VCaP (cell line): ENCODE measurements around the gene GGTLC1.
"Not testable (repeated sequence)": the region's sequence is repeated elsewhere in the genome, so short reads cannot be mapped to it uniquely, and the experiment has no call there.

Source experiments
- H3K27ac ChIP-seq: fragments of 450-650 bp; 2 replicates; pipeline ENCODE4 v1.5.1; 2017
- TF ChIP-seq, protein P1 (sequence below): fragments of 450-650 bp; conservative IDR thresholded peaks from 2 replicates; pipeline ENCODE4 v1.5.1; 2017; ENCODE audit warnings: mild to moderate bottlenecking, moderate library complexity

GGTLC1 gene

DNA sequence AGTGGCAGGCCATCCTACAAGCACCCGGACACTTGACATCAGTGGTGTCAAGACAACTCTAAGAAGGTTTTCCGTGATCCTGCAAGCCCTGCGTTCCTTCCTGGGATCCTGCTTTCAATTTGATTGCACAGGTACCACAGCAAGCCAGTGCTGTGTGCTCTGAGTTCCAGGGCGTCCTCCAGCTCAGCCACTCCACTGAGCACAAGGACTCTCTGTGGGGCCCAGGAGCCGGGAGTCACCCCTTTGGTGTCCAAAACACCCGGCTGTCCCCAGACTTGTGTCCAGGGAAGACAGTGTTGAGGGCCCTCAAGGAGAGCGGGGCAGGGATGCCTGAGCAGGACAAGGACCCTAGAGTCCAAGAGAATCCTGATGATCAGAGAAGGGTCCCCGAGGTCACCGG is 387 bp upstream of the GGTLC1 start:
- H3K27ac ChIP-seq, result not testable (repeated sequence)

DNA sequence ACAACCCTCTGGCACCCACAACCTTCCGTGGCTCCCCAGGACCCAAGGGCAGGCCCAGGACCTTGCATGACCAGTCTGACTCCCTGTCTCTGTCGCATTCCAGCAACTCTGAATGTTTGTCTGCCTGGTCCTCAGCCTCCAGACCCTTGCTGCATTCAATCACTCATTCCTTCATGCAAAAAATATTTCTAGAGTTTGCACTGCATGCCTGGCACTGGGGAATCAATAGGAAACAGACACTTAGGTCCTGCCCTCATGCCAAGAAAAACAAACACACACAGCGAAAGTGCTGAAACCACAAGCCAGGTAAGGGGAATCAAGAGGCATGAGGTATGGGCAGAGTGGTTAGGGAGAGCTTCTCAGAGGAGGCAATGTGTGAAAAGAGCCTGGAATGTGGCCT is 1.9 kb downstream of the GGTLC1 start:
- H3K27ac ChIP-seq, result not testable (repeated sequence)

DNA sequence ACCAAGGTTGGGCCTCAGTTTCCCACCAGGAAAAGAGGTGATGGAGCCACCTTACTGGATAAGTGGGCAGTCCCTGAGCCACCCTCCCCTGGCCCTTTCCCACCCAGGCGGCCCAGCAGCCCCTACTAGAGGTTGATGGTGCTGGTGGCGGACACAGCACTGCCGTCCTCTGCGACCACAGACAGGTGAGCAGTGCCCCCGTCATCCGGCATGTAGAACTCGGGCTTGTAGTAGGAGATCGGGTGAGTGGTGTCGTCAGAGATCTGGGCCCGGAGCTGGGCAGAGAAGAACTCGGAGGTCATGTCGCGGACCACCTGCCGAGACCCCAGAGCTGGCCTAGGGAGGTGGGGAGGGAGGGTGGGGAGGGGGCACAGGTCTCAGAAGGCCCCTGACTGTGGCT is 2.3 kb downstream of the GGTLC1 start:
- H3K27ac ChIP-seq, result not testable (repeated sequence)

DNA sequence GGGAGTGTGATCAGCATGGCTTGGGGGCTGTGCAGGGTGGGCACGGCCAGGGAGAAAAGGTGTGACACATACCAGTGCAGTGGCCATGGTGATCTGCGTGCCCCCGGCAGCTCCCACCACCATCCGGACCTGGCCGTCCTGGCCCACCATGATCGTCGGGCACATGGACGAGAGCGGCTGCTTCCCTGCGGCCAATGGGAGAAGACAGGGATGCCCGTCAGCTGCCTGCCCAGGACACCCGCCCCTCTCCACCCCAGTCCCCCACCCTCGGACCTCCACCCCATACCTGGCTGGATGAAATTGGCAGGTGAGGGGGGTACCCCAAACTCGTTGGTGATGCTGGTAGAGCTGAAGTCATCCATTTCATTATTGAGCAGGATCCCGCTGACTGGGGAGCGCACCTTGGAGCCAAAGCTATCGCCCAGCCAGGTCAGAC is 2.8 kb downstream of the GGTLC1 start:
- H3K27ac ChIP-seq, result not testable (repeated sequence)

DNA sequence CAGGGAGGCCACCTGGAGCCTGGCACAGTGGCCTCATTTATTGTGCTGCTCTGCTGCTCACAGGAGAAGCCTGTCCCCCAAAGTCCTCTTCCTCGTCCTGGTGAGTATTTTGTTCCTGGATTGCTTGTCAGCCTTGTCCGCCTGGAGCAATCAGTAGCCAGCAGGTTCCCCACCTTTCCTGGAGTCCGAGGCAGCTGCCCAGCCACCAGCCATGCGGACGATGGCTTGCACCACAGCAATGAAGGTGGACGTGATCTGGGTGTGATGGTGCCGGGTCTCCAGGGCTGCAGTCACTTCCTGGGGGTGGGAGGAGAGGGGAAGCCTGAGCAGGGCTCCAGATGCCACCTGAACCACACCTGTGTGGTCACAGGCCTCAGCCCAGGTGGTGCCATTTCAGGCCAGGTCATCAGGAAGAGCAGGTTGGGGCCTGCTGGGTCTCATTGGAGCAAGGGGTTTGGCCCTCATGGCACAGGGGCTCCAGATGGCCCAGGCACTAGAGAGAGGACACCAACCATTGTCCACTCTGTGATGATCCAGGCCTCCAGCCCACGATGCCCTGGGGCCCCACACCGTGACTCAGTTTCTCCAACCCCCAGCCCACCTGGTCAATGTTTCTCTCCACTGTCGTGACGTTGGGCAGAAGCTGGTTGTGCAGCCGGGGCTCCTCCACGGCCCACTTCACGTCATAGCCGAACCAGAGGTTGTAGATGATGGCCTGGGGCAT is 3.4 kb downstream of the GGTLC1 start:
- not testable (repeated sequence) for H3K27ac ChIP-seq

DNA sequence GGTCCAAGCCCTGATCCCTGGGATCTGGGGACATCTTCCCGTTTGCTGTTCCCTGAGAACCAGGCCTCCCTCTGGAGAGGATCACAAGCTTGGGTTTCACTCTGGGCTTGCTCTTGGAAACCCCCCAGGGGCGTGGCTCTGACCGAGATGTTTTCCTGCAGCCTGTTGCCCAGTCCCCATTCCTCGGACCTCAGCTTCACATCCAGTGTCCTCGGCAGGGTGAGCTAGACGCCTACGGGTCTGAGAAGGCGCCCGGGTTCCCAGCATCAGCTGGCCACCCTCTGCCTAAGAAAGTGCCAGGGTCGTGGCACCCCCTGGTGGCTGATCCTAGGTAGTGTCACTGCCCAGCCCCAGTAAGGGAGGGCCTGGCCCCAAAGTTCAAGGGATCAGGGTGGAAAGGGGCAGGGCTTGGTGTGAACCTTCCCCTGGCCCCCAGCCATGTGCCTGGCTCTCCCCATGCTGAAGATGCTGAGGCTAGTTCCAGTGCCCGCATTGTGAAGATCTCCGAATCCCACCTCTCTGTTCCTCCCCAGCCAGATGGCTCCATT is 4.0 kb downstream of the GGTLC1 start:
- not testable (repeated sequence) for H3K27ac ChIP-seq

DNA sequence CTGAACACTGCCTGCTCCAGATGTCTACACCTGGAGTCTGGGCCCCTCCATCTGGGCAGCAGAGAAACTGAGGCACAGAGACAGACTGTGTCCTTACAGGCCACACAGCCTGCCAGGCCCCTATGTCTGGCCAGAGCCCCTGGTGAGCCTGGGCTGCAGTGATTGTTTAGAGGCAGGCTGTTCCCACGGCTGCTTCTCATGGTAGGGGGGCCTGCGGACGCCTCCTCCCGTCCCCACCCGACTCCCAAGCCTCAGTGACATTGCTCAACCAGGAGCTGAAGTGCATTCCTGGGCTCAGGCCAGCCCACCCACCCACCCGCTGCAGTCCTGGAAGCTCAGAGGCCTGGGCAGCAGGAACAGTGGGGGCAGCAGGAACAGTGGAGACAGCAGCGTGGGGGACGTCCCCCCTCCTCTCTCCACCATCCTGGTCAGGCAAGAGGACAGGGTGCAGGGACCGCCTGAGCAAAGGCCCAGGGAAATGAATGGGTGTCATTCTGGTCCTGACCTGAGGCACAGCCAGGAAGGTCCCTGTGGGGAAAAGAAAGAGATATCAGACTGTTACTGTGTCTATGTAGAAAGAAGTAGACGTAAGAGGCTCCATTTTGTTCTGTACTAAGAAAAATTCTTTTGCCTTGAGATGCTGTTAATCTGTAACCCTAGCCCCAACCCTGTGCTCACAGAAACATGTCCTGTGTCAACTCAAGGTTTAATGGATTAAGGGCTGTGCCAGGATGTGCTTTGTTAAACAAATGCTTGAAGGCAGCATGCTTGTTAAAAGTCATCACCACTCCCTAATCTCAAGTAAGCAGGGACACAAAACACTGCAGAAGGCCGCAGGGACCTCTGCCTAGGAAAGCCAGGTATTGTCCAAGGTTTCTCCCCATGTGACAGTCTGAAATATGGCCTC is 6.2 kb downstream of the GGTLC1 start:
- H3K27ac ChIP-seq, result peak overlapping the region; percentile 93

DNA sequence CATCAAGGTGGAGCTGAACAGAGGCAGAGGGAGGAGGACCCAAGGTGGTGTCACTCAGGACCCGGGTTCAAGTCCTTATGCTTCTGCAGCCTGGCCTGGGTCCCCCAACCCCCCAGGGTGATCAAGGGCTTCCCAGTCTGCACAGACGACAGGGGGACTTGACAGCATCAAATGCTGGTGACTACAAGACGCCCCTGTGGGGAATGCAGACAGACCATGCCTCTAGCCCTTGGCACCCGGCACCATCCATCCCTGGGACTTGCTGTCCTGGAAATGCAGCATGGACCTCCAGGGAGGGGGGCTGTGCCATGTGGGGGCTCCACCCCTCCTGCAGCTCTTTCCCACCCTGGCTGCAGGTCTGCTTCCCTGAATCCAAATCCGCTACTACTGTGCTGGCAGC is 7.1 kb downstream of the GGTLC1 start:
- H3K27ac ChIP-seq, result peak overlapping the region; percentile 93

DNA sequence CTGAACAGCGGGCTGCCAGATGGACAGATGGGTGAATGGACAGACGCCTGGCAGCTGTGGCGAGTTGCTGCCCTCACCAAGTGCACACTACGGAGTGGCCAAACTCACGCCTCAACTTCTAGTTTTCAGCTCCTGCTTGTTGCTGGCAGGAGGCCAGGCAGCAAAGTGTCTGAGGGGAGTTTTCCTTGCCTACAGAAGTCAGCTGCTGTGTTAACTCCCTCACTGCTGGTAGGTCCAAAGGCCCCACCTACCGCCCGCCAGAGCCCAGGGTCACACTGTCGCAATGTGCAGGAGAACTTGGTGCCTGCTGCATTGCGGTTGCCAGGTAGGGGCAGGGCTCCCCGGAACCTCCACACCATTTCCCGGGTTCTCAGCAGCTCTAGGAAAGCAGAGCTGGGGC is 7.6 kb downstream of the GGTLC1 start:
- peak overlapping the region; percentile 93 for H3K27ac ChIP-seq

DNA sequence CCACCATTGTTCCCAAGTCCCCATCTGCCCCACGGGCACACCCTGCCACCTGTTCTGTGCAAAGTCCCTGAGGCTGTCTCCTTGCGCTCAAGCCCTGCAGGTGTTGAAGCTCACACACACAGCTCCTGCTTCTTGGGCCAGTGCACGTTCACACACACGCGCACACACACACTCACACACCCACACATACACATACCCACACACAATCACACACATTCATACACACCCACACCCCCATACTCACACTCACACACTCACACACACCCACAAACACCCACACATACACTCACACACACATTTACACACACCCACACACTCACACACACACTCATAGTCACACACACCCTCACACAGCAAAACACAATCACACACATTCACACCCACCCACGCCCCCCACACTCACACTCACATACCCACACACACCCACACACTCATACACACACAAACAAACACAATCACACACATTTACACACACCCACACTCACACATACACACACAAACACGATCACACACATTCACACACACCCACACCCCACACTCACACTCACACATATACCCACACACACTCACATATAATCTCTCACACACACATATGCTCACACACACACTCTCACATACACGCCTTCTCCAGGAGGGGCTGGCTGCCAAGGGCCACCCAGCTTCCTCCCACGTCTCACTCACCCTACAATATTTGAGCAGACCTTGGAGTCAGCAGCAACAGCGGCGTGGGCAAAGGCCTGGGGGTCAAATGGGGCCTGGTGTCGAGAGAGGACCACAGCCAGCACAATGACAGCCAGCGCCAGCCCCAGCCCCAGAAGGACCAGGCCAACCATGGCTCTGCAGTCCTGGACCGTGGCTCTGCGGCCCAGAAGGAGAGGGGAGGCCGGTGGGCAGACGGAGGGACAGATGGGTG is 8.4 kb downstream of the GGTLC1 start:
- H3K27ac ChIP-seq, result not testable (repeated sequence)

DNA sequence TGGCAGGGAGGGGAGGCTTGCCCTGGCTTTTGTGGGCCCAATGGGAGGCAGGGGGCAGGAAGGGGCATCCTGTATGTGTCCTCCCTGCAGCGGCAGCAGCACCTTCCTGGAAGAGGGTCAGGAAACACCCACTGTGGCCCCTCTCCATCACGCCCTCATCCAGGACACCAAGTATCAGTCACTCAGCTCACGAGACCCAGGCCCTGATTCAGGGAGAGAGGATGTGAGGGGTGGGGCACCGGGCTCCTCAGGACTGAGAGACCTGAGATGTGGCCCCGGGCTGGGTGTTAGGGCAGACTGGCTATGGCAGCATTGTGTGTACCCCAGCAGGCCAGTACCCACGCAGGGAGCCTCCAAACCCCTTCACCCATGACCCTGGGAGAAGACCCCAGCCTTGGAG is 9.2 kb downstream of the GGTLC1 start:
- not testable (repeated sequence) for H3K27ac ChIP-seq

DNA sequence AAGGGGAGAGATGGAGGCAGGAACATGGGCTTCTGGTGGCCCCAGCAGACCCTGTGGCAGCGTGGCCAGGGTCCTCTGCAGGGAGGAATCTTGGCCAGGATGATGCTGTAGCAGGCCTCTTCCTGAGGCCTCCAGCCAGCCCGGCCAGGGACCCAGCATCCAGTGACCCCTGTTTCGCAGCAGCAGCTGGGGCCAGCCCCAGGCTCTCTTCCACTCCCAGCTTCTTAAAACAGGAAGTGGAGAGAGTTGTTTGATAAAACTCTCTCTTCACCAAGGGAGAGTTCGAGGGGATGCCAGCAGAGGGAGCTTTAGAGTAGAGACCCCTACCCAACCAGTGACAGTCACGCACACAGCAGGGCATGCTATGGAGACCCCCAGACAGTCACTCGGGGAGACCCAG is 10.1 kb downstream of the GGTLC1 start:
- H3K27ac ChIP-seq, result not testable (repeated sequence)
- TF ChIP-seq, protein P1, sequence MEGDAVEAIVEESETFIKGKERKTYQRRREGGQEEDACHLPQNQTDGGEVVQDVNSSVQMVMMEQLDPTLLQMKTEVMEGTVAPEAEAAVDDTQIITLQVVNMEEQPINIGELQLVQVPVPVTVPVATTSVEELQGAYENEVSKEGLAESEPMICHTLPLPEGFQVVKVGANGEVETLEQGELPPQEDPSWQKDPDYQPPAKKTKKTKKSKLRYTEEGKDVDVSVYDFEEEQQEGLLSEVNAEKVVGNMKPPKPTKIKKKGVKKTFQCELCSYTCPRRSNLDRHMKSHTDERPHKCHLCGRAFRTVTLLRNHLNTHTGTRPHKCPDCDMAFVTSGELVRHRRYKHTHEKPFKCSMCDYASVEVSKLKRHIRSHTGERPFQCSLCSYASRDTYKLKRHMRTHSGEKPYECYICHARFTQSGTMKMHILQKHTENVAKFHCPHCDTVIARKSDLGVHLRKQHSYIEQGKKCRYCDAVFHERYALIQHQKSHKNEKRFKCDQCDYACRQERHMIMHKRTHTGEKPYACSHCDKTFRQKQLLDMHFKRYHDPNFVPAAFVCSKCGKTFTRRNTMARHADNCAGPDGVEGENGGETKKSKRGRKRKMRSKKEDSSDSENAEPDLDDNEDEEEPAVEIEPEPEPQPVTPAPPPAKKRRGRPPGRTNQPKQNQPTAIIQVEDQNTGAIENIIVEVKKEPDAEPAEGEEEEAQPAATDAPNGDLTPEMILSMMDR, result peak; percentile 30; the same call in 1 of the 2 replicates

DNA sequence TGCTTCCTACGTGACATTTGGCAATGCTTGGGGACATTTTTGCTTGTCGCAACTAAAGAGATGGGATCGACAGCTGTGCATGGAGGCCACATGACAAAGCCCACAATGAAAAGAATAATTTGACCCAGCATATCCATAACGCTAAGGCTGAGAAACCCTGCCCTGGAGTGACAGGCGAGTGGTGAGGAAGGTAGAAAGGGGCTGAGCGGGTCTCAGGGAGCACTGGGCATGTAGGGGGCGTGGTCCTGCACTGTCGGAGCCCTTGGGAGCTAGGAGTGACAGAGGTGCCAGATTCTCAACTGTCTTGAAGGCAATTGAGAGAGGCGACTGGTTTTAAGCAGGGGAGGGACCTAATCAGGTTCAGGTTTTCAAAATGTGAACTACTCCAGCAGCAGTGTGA is 13.6 kb downstream of the GGTLC1 start:
- TF ChIP-seq, protein P1, result no peak

More for the DNA sequence above, 13.6 kb downstream of the GGTLC1 start:
- no peak overlapping the region for H3K27ac ChIP-seq
